ENCODE results near the gene NXF1. TPM values are rescaled to one million over a fixed set of nuclear protein-coding genes. Genes with fewer than 3 reads are reported as not detected.

Gene NXF1
- total and polyA plus RNA-seq, 10 of the 15 experiments (the other 5 are each of a cell fraction or from before 2014, with no cell fraction given), result 20.7 to 84.9 (median 40.6) TPM

GRCh38 chr11:62853279-62853965 is 48.2 kb upstream of the NXF1 start:
- no peak for TF ChIP-seq USF1 (IDR thresholded peaks at IDR 0.05; ENCODE audit: borderline replicate concordance, extremely low read length, insufficient read depth, low read depth, low read length)
- peak; percentile 17; the same call in 1 of the 2 replicates for TF ChIP-seq RUNX3 (IDR thresholded peaks at IDR 0.05; ENCODE audit: low read length)
- no peak for TF ChIP-seq POLR2AphosphoS2 (IDR thresholded peaks at IDR 0.05; ENCODE audit: low read depth, low read length)
- peak; percentile 45 for TF ChIP-seq POLR2A (IDR thresholded peaks at IDR 0.05; ENCODE audit: low read depth, low read length)
- no peak overlapping the region for H2AFZ ChIP-seq (ENCODE audit: control insufficient read depth, low read depth, low read length)
- 10% methylated on average over 7 of the region's 7 CpGs for WGBS (ENCODE audit: insufficient coverage, insufficient replicate concordance, low lambda C conversion rate, missing lambda C conversion rate)
- CTCF ChIA-PET, result interaction anchor here (0.6 to 5.9 kb wide), 8 partner anchors 8 to 310 kb away, joined by 3 to 68 read pairs (median 4); partner anchors contain the start of gene TMEM179B
- no peaks in the 10 kb centered on the region for H3K9me3 ChIP-seq (replicated peaks; ENCODE audit: control insufficient read depth, insufficient read depth, low read length)
- DNase-seq (ENCODE audit: low read depth, low spot score) (no peak), ATAC-seq (no peak), FAIRE-seq (no peak)
- RAD21 ChIA-PET (ENCODE audit: unreplicated experiment), result interaction anchor here (1.0 to 3.6 kb wide), 6 partner anchors 10 to 241 kb away, joined by 3 to 31 read pairs (median 4); partner anchors contain the start of genes C11orf98, CSKMT, EML3 and TMEM179B
- peak overlapping the region; percentile 88 for H3K9ac ChIP-seq (ENCODE audit: control insufficient read depth, insufficient read depth, low read length)
- peaks cover 17% of the 10 kb centered on the region for H3K4me1 ChIP-seq (ENCODE audit: control insufficient read depth, insufficient read depth, low read length)
- H4K20me1 ChIP-seq (ENCODE audit: control insufficient read depth, insufficient read depth), result 0 out of 2 replicates have a peak, but pooled peaks cover 3% of the 10 kb centered on the region
- POLR2A ChIA-PET, result interaction anchor here (0.5 to 7.8 kb wide), 17 partner anchors 8 to 188 kb away, joined by 3 to 92 read pairs (median 6); partner anchors contain the start of genes C11orf98, CSKMT, SLC3A2 and STX5
- intact Hi-C loops (cut with micrococcal nuclease; ENCODE audit: unreplicated experiment) (no loop called here), in situ Hi-C loops (cut with MboI) (no loop called here)
- peaks cover 70% of the 10 kb centered on the region for H3K79me2 ChIP-seq (ENCODE audit: control insufficient read depth, insufficient read depth, low read length)
- H3K4me3 ChIP-seq, result peak overlapping the region; percentile 91
- no peaks in the 10 kb centered on the region for H3K27me3 ChIP-seq (replicated peaks in 1 of 2; ENCODE audit: control insufficient read depth in 2 of 2, insufficient read depth in 2 of 2, low read length in 1 of 2)
- SMC1A ChIA-PET (ENCODE audit: uncharacterized antibody, unreplicated experiment), result interaction anchor here (0.9 to 5.2 kb wide), 15 partner anchors 8 to 186 kb away, joined by 3 to 36 read pairs (median 5); partner anchors contain the start of genes SLC3A2, STX5, TEX54 and WDR74
- H3K4me2 ChIP-seq (ENCODE audit: control insufficient read depth, insufficient read depth), result peak overlapping the region; percentile 94
- H3K36me3 ChIP-seq (ENCODE audit: control insufficient read depth in 2 of 2, insufficient read depth in 2 of 2, low read length in 1 of 2), result peaks cover 17 to 32% of the 10 kb centered on the region in 2 experiments
- peak overlapping the region; percentile 61; the same call in 1 of the 2 replicates for H3K27ac ChIP-seq (ENCODE audit: control insufficient read depth, insufficient read depth)
- BruUV-seq (replicated peaks), result no TSS peak
